ENCODE measurements around the gene UBAP2.
"Not testable (repeated sequence)": the region's sequence is repeated elsewhere in the genome, so short reads cannot be mapped to it uniquely, and the experiment has no call there.

UBAP2 gene

GRCh38 chr9:34046784-34047379, 1.8 kb downstream of the UBAP2 start:
- DNase-seq: no peak

GRCh38 chr9:34045903-34046302, 2.8 kb downstream of the UBAP2 start:
- DNase-seq: no peak

- not testable (repeated sequence) for DNase-seq
Observed at GRCh38 chr9:34042074-34042473, 6.6 kb downstream of the UBAP2 start.

- DNase-seq: not testable (repeated sequence)
Observed at GRCh38 chr9:34038851-34039250, 9.8 kb downstream of the UBAP2 start.

GRCh38 chr9:34037626-34038025, 11.1 kb downstream of the UBAP2 start:
- no peak for DNase-seq

- no peak for DNase-seq
Observed at GRCh38 chr9:34036625-34037024, 12.1 kb downstream of the UBAP2 start.

GRCh38 chr9:34035656-34036055, 13.0 kb downstream of the UBAP2 start:
- no peak for DNase-seq

DNA sequence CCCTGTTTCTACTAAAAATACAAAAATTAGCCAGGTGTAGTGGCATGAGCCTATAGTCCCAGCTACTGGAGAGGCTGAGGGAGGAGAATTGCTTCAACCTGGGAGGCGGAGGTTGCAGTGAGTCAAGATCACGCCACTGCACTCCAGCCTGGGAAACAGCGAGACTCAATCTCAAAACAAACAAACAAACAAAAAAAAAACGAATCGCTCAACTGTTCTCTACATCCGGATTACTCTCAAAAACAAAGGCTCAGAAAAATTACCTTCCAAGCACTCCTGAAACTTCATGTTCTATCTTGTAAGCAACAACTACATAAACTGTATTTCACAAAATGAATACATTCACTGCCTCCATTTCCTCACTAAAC, 14.0 kb downstream of the UBAP2 start:
- no peak for DNase-seq

GRCh38 chr9:34032631-34033030, 16.1 kb downstream of the UBAP2 start:
- no peak for DNase-seq

DNA sequence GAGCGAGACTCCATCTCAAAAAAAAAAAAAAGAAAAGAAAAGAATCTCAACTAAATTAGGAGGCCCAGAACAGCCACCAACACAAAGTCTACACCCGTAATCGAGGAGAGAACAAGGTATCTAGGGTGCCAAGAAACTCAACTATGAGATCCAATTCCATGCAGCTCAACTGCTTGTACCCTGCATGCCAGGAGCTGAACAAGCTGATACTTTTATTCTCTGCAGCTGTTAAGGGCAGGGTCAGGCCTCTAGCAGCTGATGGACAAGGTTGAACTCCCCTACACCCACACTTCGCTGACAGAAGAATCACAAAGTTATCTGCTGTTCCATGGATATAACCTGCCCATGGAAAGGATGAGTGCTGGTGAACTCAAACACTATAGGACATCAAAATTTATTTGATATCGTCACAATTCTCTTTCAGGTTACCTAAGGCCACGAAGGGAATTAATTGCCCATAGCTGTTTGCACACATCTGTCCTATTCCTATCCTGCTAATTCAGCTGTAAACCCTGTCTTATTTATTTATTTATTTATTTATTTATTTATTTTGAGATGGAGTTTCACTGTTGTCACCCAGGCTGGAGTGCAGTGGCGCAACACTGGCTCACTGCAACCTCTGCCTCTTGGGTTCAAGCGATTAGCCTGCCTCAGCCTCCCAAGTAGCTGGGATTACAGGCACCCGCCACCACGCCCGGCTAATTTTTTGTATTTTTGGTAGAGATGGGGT, 20.7 kb downstream of the UBAP2 start:
- DNase-seq: no peak

- DNase-seq: no peak
Observed at GRCh38 chr9:34025811-34026210, 22.9 kb downstream of the UBAP2 start.

- no peak for DNase-seq
Observed at GRCh38 chr9:34025062-34025461, 23.6 kb downstream of the UBAP2 start.

GRCh38 chr9:34024476-34024875, 24.2 kb downstream of the UBAP2 start:
- not testable (repeated sequence) for DNase-seq

- no peak for DNase-seq
Observed at GRCh38 chr9:34016149-34016548, 32.5 kb downstream of the UBAP2 start.

DNA sequence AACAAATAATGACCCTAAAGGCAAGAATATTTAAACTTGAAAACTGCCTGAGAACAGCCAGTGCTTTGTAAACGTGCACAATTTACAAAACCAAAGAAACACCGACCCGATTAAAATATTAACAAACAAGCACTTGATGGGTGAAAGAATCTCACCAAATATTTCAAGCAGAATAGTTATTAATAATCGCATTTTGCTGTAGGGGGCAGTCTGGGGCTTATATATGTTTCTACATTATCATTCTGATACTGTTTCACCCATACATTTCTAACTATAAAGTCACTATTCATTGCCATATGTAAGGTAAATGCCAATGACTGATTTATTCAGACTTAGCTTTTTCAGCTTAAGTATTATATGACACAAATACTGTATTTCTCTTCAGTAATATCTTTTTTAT, 37.7 kb downstream of the UBAP2 start:
- DNase-seq: no peak

GRCh38 chr9:34001951-34002350, 46.7 kb downstream of the UBAP2 start:
- DNase-seq: no peak

DNA sequence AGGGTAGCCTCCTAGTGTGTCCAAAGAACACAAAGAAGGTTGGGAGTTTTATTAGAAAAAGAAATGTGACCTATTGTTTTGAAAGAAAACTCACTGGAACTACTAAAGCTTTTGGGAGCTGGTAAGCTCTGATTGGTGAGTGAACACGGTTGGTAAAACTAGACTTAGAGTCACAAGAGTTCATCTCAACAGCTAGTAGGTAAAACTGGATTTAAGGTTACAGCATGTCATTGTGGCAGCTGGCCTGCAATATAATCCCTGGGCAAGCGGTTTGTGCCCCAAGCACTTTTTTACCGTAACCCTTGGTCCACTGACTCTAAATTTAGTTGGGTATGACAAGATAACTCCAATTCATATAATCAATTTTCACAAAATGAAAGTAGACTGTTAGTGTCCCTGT, 47.4 kb downstream of the UBAP2 start:
- no peak for DNase-seq

DNA sequence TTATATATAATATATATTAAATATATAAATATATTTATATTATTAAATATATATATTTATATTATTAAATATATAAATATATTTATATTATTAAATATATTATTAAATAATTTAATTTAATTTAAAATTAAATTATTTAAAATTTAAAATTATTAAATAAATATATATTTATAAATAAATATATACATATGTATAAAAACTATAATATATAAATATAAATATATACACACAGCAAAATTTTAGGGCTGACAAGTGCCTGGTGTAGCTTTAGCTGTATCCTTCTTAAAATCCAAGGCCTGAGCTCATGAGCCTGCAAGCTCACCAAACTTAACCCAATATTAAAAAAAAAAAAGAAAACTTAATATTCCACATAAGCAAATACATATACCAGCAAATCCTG, 53.2 kb downstream of the UBAP2 start:
- no peak for DNase-seq

- no peak for DNase-seq
Observed at GRCh38 chr9:33993104-33993503, 55.6 kb downstream of the UBAP2 start.

GRCh38 chr9:33992632-33993031, 56.1 kb downstream of the UBAP2 start:
- no peak for DNase-seq

GRCh38 chr9:33988219-33988890, 60.3 kb downstream of the UBAP2 start:
- DNase-seq: no peak

DNA sequence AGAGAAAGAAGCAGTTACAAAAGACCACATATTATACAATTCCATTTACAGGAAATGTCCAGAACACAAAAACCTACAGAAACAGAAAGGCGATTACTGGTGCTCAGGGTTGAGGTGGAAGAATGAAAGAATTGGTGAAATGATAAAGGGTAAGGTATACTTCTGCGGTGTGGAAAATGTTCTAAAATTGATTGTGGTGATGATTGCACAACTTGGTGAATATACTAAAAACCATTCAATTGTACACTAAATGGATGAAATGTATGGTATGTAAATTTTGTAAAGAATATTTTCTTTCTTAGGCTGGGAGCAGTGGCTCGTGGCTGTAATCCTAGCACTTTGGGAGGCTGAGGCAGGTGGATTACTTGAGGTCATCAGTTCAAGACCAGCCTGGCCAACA, 72.3 kb downstream of the UBAP2 start:
- no peak for DNase-seq

DNA sequence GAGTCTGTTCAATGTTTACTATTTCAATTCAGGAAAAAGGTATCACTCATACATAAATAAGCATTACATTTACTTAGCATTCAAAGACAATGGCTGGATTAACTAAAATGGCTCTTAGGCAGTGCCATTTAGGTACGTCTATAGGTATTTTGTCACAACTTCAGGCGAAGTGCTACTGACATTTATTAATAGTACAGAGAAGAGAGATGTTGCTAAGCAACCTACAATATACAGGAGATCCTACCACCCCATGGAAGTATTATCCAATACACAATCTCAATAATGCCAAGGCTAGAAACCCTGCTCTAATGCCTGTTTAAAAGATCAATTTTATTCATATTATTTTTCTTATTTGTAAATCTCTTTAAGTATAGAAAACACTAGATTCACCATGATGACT, 76.0 kb downstream of the UBAP2 start:
- DNase-seq: no peak

DNA sequence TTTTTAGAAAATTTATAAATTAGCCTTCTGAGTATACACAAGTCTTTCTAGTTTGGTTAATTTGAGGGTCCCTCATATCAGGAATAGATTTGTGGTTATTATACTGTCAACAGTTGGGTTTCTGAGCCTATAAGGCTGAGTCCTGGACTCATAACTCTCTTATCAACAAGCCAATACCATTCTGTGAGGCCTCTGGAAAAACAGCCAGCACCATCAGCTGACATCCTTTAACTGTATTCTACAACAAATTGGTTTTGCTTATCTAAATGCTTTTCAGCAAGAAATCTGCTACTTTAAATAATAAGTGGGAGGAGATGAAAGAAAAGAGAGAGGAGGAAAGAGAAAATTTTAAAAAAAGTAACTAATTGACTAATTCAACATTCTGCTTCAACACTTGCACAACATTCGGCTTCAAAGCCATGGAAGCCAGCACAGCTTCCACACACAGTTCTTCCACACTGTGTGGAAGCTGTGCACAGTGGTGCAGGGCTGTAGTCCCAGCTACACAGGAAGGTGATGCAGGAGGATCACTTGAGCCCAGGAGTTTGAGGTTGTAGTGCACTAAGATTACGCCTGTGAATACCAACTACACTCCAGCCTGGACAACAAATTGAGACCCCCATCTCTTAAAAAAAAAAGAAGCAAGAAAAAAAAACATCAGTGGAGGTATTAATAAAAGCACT, 84.5 kb downstream of the UBAP2 start:
- DNase-seq: no peak

All from NCI-H2171 (cell line).